OCI-LY1 (cell line): Measurements from ENCODE around the gene GRAP2.

ENCODE experiments used
- EZH2 ChIP-seq: fragments of 200-600 bp; sonication (generic), shearing (Covaris generic); IDR thresholded peaks from 2 replicates; pipeline ENCODE4 v1.8.0; 2017; ENCODE audit warnings: borderline replicate concordance, mixed run types, mild to moderate bottlenecking, antibody characterized with exemption, low read length, moderate library complexity, mixed read lengths
- TF ChIP-seq, protein P1 (sequence below): fragments of 200-600 bp; sonication (generic), shearing (Covaris generic); IDR thresholded peaks from 2 replicates; pipeline ENCODE4 v1.5.1; 2017; ENCODE audit warnings: mild to moderate bottlenecking, antibody characterized with exemption, low read length, moderate library complexity, mixed read lengths

DNA sequence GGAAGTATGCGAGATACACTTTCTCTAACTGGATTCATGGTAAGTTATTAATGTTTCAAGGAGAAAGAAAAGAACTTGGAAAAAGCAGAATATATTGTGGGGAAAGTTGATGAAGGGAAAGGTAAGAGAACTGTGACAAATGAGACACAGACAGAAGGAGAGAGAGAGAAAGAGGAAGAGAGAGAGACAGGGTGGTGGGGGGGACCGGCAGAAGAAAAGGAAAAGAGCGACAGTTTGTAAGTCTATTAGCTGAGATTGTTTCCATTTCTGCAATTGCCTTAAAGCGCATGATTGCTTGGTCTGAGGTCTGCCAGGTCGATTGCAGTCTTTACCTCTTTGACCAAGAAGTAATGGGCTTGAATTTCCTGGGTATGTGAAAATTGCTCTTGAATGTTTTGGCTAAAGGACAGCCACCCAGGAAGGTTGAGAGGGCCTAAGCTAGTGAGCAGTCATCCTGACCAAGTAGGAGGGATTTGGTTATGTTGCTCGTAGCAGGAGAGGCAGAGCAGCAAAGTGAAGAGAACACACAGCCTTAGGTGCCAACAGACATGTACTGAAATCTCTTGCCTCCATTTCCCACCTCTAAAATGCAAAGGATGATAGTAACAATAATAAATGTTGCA is 35.8 kb downstream of the GRAP2 start:
- TF ChIP-seq EZH2: no peak
- TF ChIP-seq, protein P1, sequence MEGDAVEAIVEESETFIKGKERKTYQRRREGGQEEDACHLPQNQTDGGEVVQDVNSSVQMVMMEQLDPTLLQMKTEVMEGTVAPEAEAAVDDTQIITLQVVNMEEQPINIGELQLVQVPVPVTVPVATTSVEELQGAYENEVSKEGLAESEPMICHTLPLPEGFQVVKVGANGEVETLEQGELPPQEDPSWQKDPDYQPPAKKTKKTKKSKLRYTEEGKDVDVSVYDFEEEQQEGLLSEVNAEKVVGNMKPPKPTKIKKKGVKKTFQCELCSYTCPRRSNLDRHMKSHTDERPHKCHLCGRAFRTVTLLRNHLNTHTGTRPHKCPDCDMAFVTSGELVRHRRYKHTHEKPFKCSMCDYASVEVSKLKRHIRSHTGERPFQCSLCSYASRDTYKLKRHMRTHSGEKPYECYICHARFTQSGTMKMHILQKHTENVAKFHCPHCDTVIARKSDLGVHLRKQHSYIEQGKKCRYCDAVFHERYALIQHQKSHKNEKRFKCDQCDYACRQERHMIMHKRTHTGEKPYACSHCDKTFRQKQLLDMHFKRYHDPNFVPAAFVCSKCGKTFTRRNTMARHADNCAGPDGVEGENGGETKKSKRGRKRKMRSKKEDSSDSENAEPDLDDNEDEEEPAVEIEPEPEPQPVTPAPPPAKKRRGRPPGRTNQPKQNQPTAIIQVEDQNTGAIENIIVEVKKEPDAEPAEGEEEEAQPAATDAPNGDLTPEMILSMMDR: no peak
